KOPT-K1 (cell line): ENCODE measurements around the gene RIPK4.

Experiments
- H3K27ac ChIP-seq: fragments of 200-600 bp; sonication (generic); 2 replicates; pipeline ENCODE4 v1.5.1; 2016; ENCODE audit warnings: antibody characterized with exemption, mild to moderate bottlenecking, low read depth, low read length; ENCODE audit not compliant: poor library complexity, severe bottlenecking
- H3K36me3 ChIP-seq: fragments of 200-600 bp; sonication (generic); 2 replicates; pipeline ENCODE4 v1.5.1; 2017; ENCODE audit warnings: antibody characterized with exemption, mild to moderate bottlenecking, low read length, moderate library complexity; ENCODE audit not compliant: insufficient read depth
- H3K9me3 ChIP-seq: fragments of 200-600 bp; sonication (generic); 2 replicates; pipeline ENCODE4 v1.5.1; 2017; ENCODE audit warnings: antibody characterized with exemption, low read length, mild to moderate bottlenecking; ENCODE audit not compliant: insufficient read depth, poor library complexity, severe bottlenecking

The RIPK4 gene

GRCh38 chr21:41765973-41766882 lies 624 bp downstream of the RIPK4 start:
- H3K36me3 ChIP-seq = no peaks in the 10 kb centered on the region
- H3K27ac ChIP-seq = peak overlapping the region; percentile 5
- H3K9me3 ChIP-seq = no peaks in the 10 kb centered on the region

- Histone ChIP-seq H3K9me3 (no peaks in the 10 kb centered on the region), H3K27ac (peak overlapping the region; percentile 11), H3K36me3 (no peaks in the 10 kb centered on the region)
These were observed 1.4 kb downstream of the RIPK4 start for GRCh38 chr21:41765420-41765821.

- Histone ChIP-seq H3K27ac (peak overlapping the region; percentile 38), H3K36me3 (no peaks in the 10 kb centered on the region), H3K9me3 (no peaks in the 10 kb centered on the region)
These were observed 2.1 kb downstream of the RIPK4 start for GRCh38 chr21:41764558-41765419.

- peak overlapping the region; percentile 38 for H3K27ac ChIP-seq
- H3K9me3 ChIP-seq = no peaks in the 10 kb centered on the region
- H3K36me3 ChIP-seq = no peaks in the 10 kb centered on the region
These were observed 2.9 kb downstream of the RIPK4 start for GRCh38 chr21:41763996-41764395.

GRCh38 chr21:41763398-41763931 lies 3.4 kb downstream of the RIPK4 start:
- H3K27ac ChIP-seq = no peak overlapping the region
- no peaks in the 10 kb centered on the region for H3K36me3 ChIP-seq

GRCh38 chr21:41762753-41763152 lies 4.1 kb downstream of the RIPK4 start:
- no peaks in the 10 kb centered on the region for H3K9me3 ChIP-seq
- no peaks in the 10 kb centered on the region for H3K36me3 ChIP-seq
- no peak overlapping the region for H3K27ac ChIP-seq

More at GRCh38 chr21:41763398-41763931, 3.4 kb downstream of the RIPK4 start:
- no peaks in the 10 kb centered on the region for H3K9me3 ChIP-seq

GRCh38 chr21:41761934-41762635 lies 4.8 kb downstream of the RIPK4 start:
- Histone ChIP-seq H3K36me3 (no peaks in the 10 kb centered on the region), H3K9me3 (no peaks in the 10 kb centered on the region), H3K27ac (no peak overlapping the region)

- H3K27ac ChIP-seq = no peak overlapping the region
- no peaks in the 10 kb centered on the region for H3K9me3 ChIP-seq
- no peaks in the 10 kb centered on the region for H3K36me3 ChIP-seq
These were observed 5.5 kb downstream of the RIPK4 start for GRCh38 chr21:41761211-41761933.

GRCh38 chr21:41760411-41760810 lies 6.4 kb downstream of the RIPK4 start:
- Histone ChIP-seq H3K9me3 (no peaks in the 10 kb centered on the region), H3K36me3 (no peaks in the 10 kb centered on the region), H3K27ac (no peak overlapping the region)

- no peak overlapping the region for H3K27ac ChIP-seq
These were observed 6.9 kb downstream of the RIPK4 start for GRCh38 chr21:41759926-41760325.

GRCh38 chr21:41759214-41759840 lies 7.5 kb downstream of the RIPK4 start:
- Histone ChIP-seq H3K9me3 (no peaks in the 10 kb centered on the region), H3K27ac (no peak overlapping the region), H3K36me3 (no peaks in the 10 kb centered on the region)

More at GRCh38 chr21:41759926-41760325, 6.9 kb downstream of the RIPK4 start:
- Histone ChIP-seq H3K9me3 (no peaks in the 10 kb centered on the region), H3K36me3 (no peaks in the 10 kb centered on the region)

- H3K9me3 ChIP-seq = no peaks in the 10 kb centered on the region
- H3K27ac ChIP-seq = no peak overlapping the region
- no peaks in the 10 kb centered on the region for H3K36me3 ChIP-seq
These were observed 8.3 kb downstream of the RIPK4 start for GRCh38 chr21:41758550-41758949.

- peak overlapping the region; percentile 54 for H3K27ac ChIP-seq
- no peaks in the 10 kb centered on the region for H3K36me3 ChIP-seq
- H3K9me3 ChIP-seq = no peaks in the 10 kb centered on the region
These were observed 10.7 kb downstream of the RIPK4 start for GRCh38 chr21:41755934-41756773.
